Naive thymus-derived CD4-positive, alpha-beta T cell (primary cell): ENCODE results near the gene TNFRSF1B. TPM values are rescaled to one million over a fixed set of nuclear protein-coding genes. Genes with fewer than 3 reads are reported as not detected.
A peak's percentile ranks its signal among the peaks of the same experiment; 100 is the strongest.

Source experiments
- ATAC-seq: fragments of 150-1000 bp; cut with Tn5 transposase; 2 replicates; pipeline ENCODE4 v1.10.0; 2021; ENCODE audit warnings: mild to moderate bottlenecking, moderate library complexity
- CTCF ChIA-PET: fragments of 350-600 bp; sonication (Branson Sonifier 250); formaldehyde crosslinking; loops from one replicate; lab custom pipeline; 2021; ENCODE audit warnings: antibody characterized with exemption; lab: Charles Lee
- POLR2A ChIA-PET: fragments of 350-600 bp; sonication (Branson Sonifier 250); formaldehyde crosslinking; loops from one replicate; lab custom pipeline; 2021; ENCODE audit warnings: antibody characterized with exemption, inconsistent platforms; lab: Charles Lee
- DNase-seq, 9 donors: peaks; one replicate each; pipeline versions ENCODE4 v3.0.0 to v3.0.0-alpha.2; 2020 to 2022; ENCODE audit warnings: mixed read lengths in 1 of 9
- H3K27ac ChIP-seq: one replicate; pipeline ENCODE4 v1.7.0; 2013; ENCODE audit warnings: mild to moderate bottlenecking, low read depth, low read length, moderate library complexity
- H3K27me3 ChIP-seq, 2 donors: one replicate each; pipeline ENCODE4 v1.7.0; 2013; ENCODE audit warnings: low read length in 2 of 2, mild to moderate bottlenecking in 2 of 2, moderate library complexity in 2 of 2; ENCODE audit not compliant: control insufficient read depth in 2 of 2, insufficient read depth in 2 of 2
- H3K36me3 ChIP-seq, 3 experiments: 1 replicate in 2 of 3; 2 replicates in 1 of 3; pipeline ENCODE4 v1.7.0; 2013; ENCODE audit warnings: low read length in 3 of 3, mild to moderate bottlenecking in 3 of 3, moderate library complexity in 1 of 3; ENCODE audit not compliant: insufficient read depth in 3 of 3, control insufficient read depth in 2 of 3
- H3K4me1 ChIP-seq, 2 donors: one replicate each; pipeline ENCODE4 v1.7.0; 2013; ENCODE audit warnings: low read length in 2 of 2, mild to moderate bottlenecking in 2 of 2, moderate library complexity in 1 of 2; ENCODE audit not compliant: control insufficient read depth in 2 of 2, insufficient read depth in 2 of 2
- H3K4me3 ChIP-seq: 2 replicates; pipeline ENCODE4 v1.7.0; 2013; ENCODE audit warnings: mild to moderate bottlenecking, low read length
- H3K9me3 ChIP-seq, 3 experiments: 1 replicate in 2 of 3; 2 replicates in 1 of 3; pipeline ENCODE4 v1.7.0; 2013; ENCODE audit warnings: low read length in 3 of 3; ENCODE audit not compliant: control insufficient read depth in 2 of 3
- H3K27ac Mint-ChIP-seq, 9 donors: one replicate each; pipeline ENCODE4 v1.8.0; 2020 to 2022; ENCODE audit warnings: mixed read lengths in 9 of 9, mild to moderate bottlenecking in 8 of 9, moderate library complexity in 5 of 9, inconsistent platforms in 2 of 9
- H3K27me3 Mint-ChIP-seq, 5 donors: one replicate each; pipeline ENCODE4 v1.8.0; 2021 to 2022; ENCODE audit warnings: mixed read lengths in 5 of 5, mild to moderate bottlenecking in 1 of 5
- H3K36me3 Mint-ChIP-seq, 5 donors: one replicate each; pipeline ENCODE4 v1.8.0; 2020 to 2022; ENCODE audit warnings: mixed read lengths in 5 of 5, mild to moderate bottlenecking in 3 of 5, inconsistent platforms in 1 of 5
- H3K4me1 Mint-ChIP-seq, 7 donors: one replicate each; pipeline ENCODE4 v1.8.0; 2020 to 2022; ENCODE audit warnings: mixed read lengths in 7 of 7, mild to moderate bottlenecking in 3 of 7, inconsistent platforms in 1 of 7
- H3K4me3 Mint-ChIP-seq, 10 donors: one replicate each; pipeline ENCODE4 v1.8.0; 2020 to 2022; ENCODE audit warnings: mild to moderate bottlenecking in 10 of 10, mixed read lengths in 10 of 10, moderate library complexity in 6 of 10, inconsistent platforms in 2 of 10
- H3K9me3 Mint-ChIP-seq, 11 donors: one replicate each; pipeline ENCODE4 v1.8.0; 2020 to 2022; ENCODE audit warnings: mixed read lengths in 11 of 11, mild to moderate bottlenecking in 4 of 11, inconsistent platforms in 1 of 11, moderate library complexity in 1 of 11
- intact Hi-C, 2 donors: fragments of 100-400 bp; cut with micrococcal nuclease; formaldehyde crosslinking; loops; one replicate each; pipeline ENCODE4 v1.15.1; 2023
- polyA plus RNA-seq, 2 donors: library from polyadenylated mRNA; unstranded; fragments of 300-500 nt; fragmentation: Illumina TruSeq; gene quantifications; one replicate each; pipeline ENCODE4 v1.2.3, GENCODE V29; 2021
- total RNA-seq, 6 experiments: library from RNA in 5 of 6; stranded (reverse) in 5 of 6; gene quantifications; 1 replicate in 5 of 6; 2 replicates in 1 of 6; pipeline ENCODE4 v1.2.3 and lab custom pipeline; 2021 to 2026

Gene TNFRSF1B
- total and polyA plus RNA-seq, 7 experiments from 2014 or later: 30.1 to 278 (median 48.2) TPM

- intact Hi-C loops: no loop called here
- Histone ChIP-seq H3K27me3 (no peaks in the 10 kb centered on the region), H3K36me3 (no peaks in the 10 kb centered on the region), H3K27ac (no peak overlapping the region), H3K9me3 (no peaks in the 10 kb centered on the region), H3K4me3 (no peak overlapping the region), H3K4me1 (peaks cover 10 to 18% of the 10 kb centered on the region in 2 donors)
- Mint-ChIP-seq H3K4me1 (peaks cover 28 to 37% (median 32%) of the 10 kb centered on the region in 7 donors), H3K36me3 (peaks cover 0 to 2% (median 0%) of the 10 kb centered on the region in 5 donors), H3K9me3 (no peaks in the 10 kb centered on the region), H3K27me3 (no peaks in the 10 kb centered on the region), H3K4me3 (no peak overlapping the region), H3K27ac (peak overlapping the region in 2 of 9 donors; percentile 16 to 66)
- no peak for ATAC-seq
- ChIA-PET POLR2A (interaction anchor here (0.5 to 6.1 kb wide), 6 partner anchors 23 to 1115 kb away, joined by 3 to 64 read pairs (median 4); partner anchors contain the start of genes TARDBP and TNFRSF1B), CTCF (interaction anchor here (0.5 to 11.8 kb wide), 7 partner anchors 22 to 198 kb away, joined by 3 to 250 read pairs (median 36); no protein-coding TSS in a partner anchor)
- DNase-seq: no peak
Observed at GRCh38 chr1:12126781-12127180, 40.0 kb upstream of the TNFRSF1B start.

DNA sequence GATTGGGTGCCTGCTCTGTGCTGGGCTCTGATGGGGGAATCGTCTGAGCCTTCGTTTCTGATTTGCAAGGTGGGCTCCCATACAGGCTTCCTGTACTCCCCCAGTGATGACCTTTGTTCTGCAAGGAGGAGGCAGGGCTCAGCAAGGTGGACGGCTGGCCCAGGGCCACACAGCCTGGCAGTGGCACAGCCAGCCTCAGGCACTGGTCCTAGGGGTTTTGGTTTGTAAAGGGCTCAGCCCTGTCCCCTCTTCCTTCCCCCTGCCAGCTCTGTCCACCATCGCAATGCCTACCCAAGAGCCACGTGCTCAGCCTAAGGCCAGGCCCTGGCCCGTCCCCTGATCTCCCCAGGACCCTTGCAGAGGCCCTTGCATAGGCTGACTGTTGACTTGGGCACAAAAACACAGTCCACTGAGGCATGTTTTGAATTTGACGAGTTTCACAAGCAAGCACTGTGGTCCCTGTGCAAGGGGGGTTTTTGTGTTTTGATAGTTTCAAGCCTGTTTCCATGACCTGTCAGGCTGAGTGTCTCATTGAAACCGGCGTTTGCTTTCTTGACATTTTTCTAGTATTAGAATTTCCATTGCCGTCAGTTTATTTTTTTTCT, 39.5 kb upstream of the TNFRSF1B start:
- intact Hi-C loops: no loop called here
- no peak for ATAC-seq

GRCh38 chr1:12128120-12128519, 38.7 kb upstream of the TNFRSF1B start:
- Histone ChIP-seq H3K27me3 (no peaks in the 10 kb centered on the region), H3K36me3 (no peaks in the 10 kb centered on the region), H3K4me1 (peaks cover 22 to 31% of the 10 kb centered on the region in 2 donors), H3K4me3 (no peak overlapping the region), H3K27ac (no peak overlapping the region), H3K9me3 (no peaks in the 10 kb centered on the region)
- Mint-ChIP-seq H3K27me3 (no peaks in the 10 kb centered on the region), H3K4me3 (no peak overlapping the region), H3K27ac (no peak overlapping the region), H3K4me1 (peaks cover 31 to 48% (median 45%) of the 10 kb centered on the region in 7 donors), H3K9me3 (no peaks in the 10 kb centered on the region), H3K36me3 (peaks cover 0 to 6% (median 0%) of the 10 kb centered on the region in 5 donors)
- POLR2A ChIA-PET: interaction anchor here (0.7 to 6.1 kb wide), 2 partner anchors 81 to 220 kb away, joined by 3 to 64 read pairs; no protein-coding TSS in a partner anchor
- intact Hi-C loops: no loop called here
- CTCF ChIA-PET: interaction anchor here (0.8 to 11.8 kb wide), 2 partner anchors 49 to 83 kb away, joined by 3 to 250 read pairs; no protein-coding TSS in a partner anchor
- DNase-seq (no peak), ATAC-seq (no peak)

More for the DNA sequence above, 39.5 kb upstream of the TNFRSF1B start:
- Histone ChIP-seq H3K27me3 (no peaks in the 10 kb centered on the region), H3K27ac (no peak overlapping the region), H3K9me3 (no peaks in the 10 kb centered on the region), H3K36me3 (no peaks in the 10 kb centered on the region), H3K4me3 (no peak overlapping the region), H3K4me1 (peaks cover 14 to 23% of the 10 kb centered on the region in 2 donors)
- Mint-ChIP-seq H3K27ac (peak overlapping the region in 4 of 9 donors; percentile 16 to 75 (median 34)), H3K4me1 (peaks cover 27 to 40% (median 38%) of the 10 kb centered on the region in 7 donors), H3K27me3 (no peaks in the 10 kb centered on the region), H3K4me3 (no peak overlapping the region), H3K36me3 (peaks cover 0 to 2% (median 0%) of the 10 kb centered on the region in 5 donors), H3K9me3 (no peaks in the 10 kb centered on the region)
- no peak for DNase-seq
- POLR2A ChIA-PET: interaction anchor here (0.7 to 6.1 kb wide), 5 partner anchors 23 to 219 kb away, joined by 3 to 64 read pairs (median 3); no protein-coding TSS in a partner anchor
- CTCF ChIA-PET: interaction anchor here (0.8 to 11.8 kb wide), 7 partner anchors 22 to 107 kb away, joined by 3 to 250 read pairs (median 36); no protein-coding TSS in a partner anchor

DNA sequence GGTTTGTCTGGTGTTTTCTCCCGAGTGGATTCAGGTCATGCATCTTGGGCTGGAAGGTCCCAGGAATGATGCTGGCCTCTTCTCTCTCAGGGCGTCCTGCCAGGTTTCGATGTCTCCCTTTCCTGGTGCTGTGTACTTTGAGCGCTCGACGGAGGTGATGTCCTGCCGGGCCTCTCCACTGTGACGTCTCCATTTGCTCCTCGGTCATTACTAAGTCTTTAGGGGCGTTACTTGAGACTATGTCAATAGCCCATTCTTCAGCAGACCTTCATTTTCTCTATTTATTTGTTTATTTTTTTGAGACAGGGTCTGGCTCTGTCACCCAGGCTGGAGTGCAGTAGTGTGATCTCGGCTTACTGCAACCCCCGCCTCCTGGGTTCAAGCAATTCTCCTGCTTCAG, 37.2 kb upstream of the TNFRSF1B start:
- H3K36me3 ChIP-seq: no peaks in the 10 kb centered on the region
- Mint-ChIP-seq H3K36me3 (peaks cover 0 to 6% (median 0%) of the 10 kb centered on the region in 5 donors), H3K4me3 (no peak overlapping the region), H3K4me1 (peaks cover 37 to 60% (median 53%) of the 10 kb centered on the region in 7 donors), H3K27ac (peak overlapping the region in 4 of 9 donors; percentile 5 to 67 (median 52)), H3K9me3 (no peaks in the 10 kb centered on the region), H3K27me3 (no peaks in the 10 kb centered on the region)
- H3K27ac ChIP-seq: no peak overlapping the region
- H3K4me3 ChIP-seq: no peak overlapping the region
- DNase-seq (no peak), ATAC-seq (no peak)
- intact Hi-C loops: no loop called here
- H3K27me3 ChIP-seq: no peaks in the 10 kb centered on the region
- ChIA-PET CTCF (interaction anchor here (2.2 kb wide), 1 partner anchor 79 kb away, joined by 10 read pairs; no protein-coding TSS in a partner anchor), POLR2A (interaction anchor here (1.0 to 1.2 kb wide), 2 partner anchors 10 to 39 kb away, joined by 3 to 4 read pairs; no protein-coding TSS in a partner anchor)
- H3K4me1 ChIP-seq: peaks cover 25 to 44% of the 10 kb centered on the region in 2 donors
- H3K9me3 ChIP-seq: no peaks in the 10 kb centered on the region

DNA sequence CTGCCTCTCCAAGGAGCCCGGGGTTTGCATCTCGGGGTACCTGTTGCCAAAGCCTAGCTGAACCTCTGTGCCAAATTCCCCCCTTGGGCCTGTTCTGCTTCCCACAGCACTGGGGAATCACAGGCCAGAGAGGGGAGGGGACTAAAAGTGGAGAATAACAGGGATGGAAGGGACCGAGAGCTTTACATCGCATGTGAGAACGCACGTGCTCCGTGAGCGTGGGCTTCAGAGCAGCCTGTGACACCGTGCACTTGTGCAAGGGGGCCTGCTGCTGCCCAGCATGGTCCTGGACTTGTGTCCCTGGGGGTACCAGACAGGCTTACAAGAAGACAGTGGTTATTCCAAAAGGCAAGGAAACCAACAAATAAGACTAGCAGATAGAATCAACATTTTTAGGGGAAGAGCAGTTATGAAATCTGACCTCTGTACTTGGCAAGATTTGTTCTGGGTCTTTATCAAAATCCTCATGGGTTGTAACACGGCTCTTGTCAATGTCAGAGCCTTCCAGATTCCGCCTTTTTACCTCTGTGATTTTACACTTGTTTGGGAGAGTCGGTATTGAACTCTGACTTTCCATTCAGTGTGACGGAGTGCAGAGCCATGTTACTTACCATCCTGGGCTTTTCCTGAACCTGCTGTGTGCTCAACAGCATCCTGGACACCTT, 36.2 kb upstream of the TNFRSF1B start:
- ChIA-PET CTCF (interaction anchor here (0.5 to 2.2 kb wide), 2 partner anchors 18 to 78 kb away, joined by 3 to 10 read pairs; no protein-coding TSS in a partner anchor), POLR2A (interaction anchor here (0.5 to 1.3 kb wide), 4 partner anchors 38 to 382 kb away, joined by 3 to 7 read pairs (median 4); no protein-coding TSS in a partner anchor)
- H3K36me3 ChIP-seq: no peaks in the 10 kb centered on the region
- no peak overlapping the region for H3K27ac ChIP-seq
- no peaks in the 10 kb centered on the region for H3K27me3 Mint-ChIP-seq
- no peaks in the 10 kb centered on the region for H3K27me3 ChIP-seq
- no peak overlapping the region for H3K4me3 ChIP-seq
- no peak for ATAC-seq
- H3K27ac Mint-ChIP-seq: peak overlapping the region in 3 of 9 donors; percentile 5 to 57 (median 38)
- peaks cover 0 to 6% (median 0%) of the 10 kb centered on the region in 5 donors for H3K36me3 Mint-ChIP-seq
- DNase-seq: no peak
- H3K4me1 Mint-ChIP-seq: peaks cover 27 to 53% (median 46%) of the 10 kb centered on the region in 7 donors
- peak overlapping the region in 2 of 10 donors; percentile 36 to 47 for H3K4me3 Mint-ChIP-seq
- intact Hi-C loops: no loop called here
- H3K9me3 Mint-ChIP-seq: no peaks in the 10 kb centered on the region
- H3K4me1 ChIP-seq: peaks cover 20 to 35% of the 10 kb centered on the region in 2 donors
- no peaks in the 10 kb centered on the region for H3K9me3 ChIP-seq

- no peaks in the 10 kb centered on the region for H3K9me3 Mint-ChIP-seq
- H3K4me3 ChIP-seq: no peak overlapping the region
- H3K27me3 Mint-ChIP-seq: no peaks in the 10 kb centered on the region
- no peaks in the 10 kb centered on the region for H3K27me3 ChIP-seq
- peak overlapping the region in 8 of 10 donors; percentile 17 to 88 (median 41) for H3K4me3 Mint-ChIP-seq
- peaks cover 20 to 33% of the 10 kb centered on the region in 2 donors for H3K4me1 ChIP-seq
- peak overlapping the region; percentile 61 for H3K27ac ChIP-seq
- H3K9me3 ChIP-seq: no peaks in the 10 kb centered on the region
- ATAC-seq: no peak
- ChIA-PET CTCF (interaction anchor here (0.7 to 2.6 kb wide), 3 partner anchors 18 to 77 kb away, joined by 4 to 10 read pairs (median 6); no protein-coding TSS in a partner anchor), POLR2A (interaction anchor here (0.8 to 4.1 kb wide), 7 partner anchors 11 to 68 kb away, joined by 3 to 30 read pairs (median 4); no protein-coding TSS in a partner anchor)
- H3K4me1 Mint-ChIP-seq: peaks cover 16 to 42% (median 36%) of the 10 kb centered on the region in 7 donors
- DNase-seq: no peak
- peaks cover 0 to 6% (median 0%) of the 10 kb centered on the region in 5 donors for H3K36me3 Mint-ChIP-seq
- peak overlapping the region; percentile 91 to 97 (median 94) for H3K27ac Mint-ChIP-seq
- H3K36me3 ChIP-seq: no peaks in the 10 kb centered on the region
- intact Hi-C loops: loop anchor here in 1 of 2 donors (2.0 kb wide), 2 partner anchors 19 to 47 kb away; no protein-coding TSS in a partner anchor
Observed at GRCh38 chr1:12132078-12132477, 34.7 kb upstream of the TNFRSF1B start.
